ENCODE data around the gene TNRC18.

GRCh38 chr7:5303591-5304505 lies 119.8 kb downstream of the TNRC18 start:
- no peak for TF ChIP-seq EZH2 (IDR thresholded peaks at IDR 0.05)
- TF ChIP-seq POLR2AphosphoS5 (IDR thresholded peaks at IDR 0.05; ENCODE audit: borderline replicate concordance, low read depth, low read length), result no peak

All from SK-N-MC (cell line).